Activated T-cell treated with anti-CD3 and anti-CD28 coated beads for 48 hours (primary cell): Measurements from ENCODE around the gene L3MBTL1.

Experiments
- DNase-seq: peaks from one replicate; pipeline ENCODE4 v3.0.0-alpha.2; 2020; ENCODE audit warnings: low read depth

Gene L3MBTL1

GRCh38 chr20:43506238-43506637 is 1.3 kb upstream of the L3MBTL1 start:
- DNase-seq = no peak

GRCh38 chr20:43508106-43508505 is 609 bp downstream of the L3MBTL1 start:
- no peak for DNase-seq

GRCh38 chr20:43508604-43509040 is 1.1 kb downstream of the L3MBTL1 start:
- DNase-seq = no peak

GRCh38 chr20:43511879-43512278 is 4.4 kb downstream of the L3MBTL1 start:
- DNase-seq = no peak

- no peak for DNase-seq
Observed at GRCh38 chr20:43513372-43513930, 6.0 kb downstream of the L3MBTL1 start.

GRCh38 chr20:43513931-43514647 is 6.6 kb downstream of the L3MBTL1 start:
- peak; percentile 87 for DNase-seq

- DNase-seq = no peak
Observed at GRCh38 chr20:43514648-43514999, 7.1 kb downstream of the L3MBTL1 start.

- DNase-seq = no peak
Observed at GRCh38 chr20:43515628-43516027, 8.1 kb downstream of the L3MBTL1 start.

GRCh38 chr20:43516251-43516824 is 8.8 kb downstream of the L3MBTL1 start:
- DNase-seq = no peak

GRCh38 chr20:43520074-43520630 is 12.7 kb downstream of the L3MBTL1 start:
- no peak for DNase-seq

- no peak for DNase-seq
Observed at GRCh38 chr20:43525021-43525420, 17.5 kb downstream of the L3MBTL1 start.

- DNase-seq = no peak
Observed at GRCh38 chr20:43528258-43528875, 20.9 kb downstream of the L3MBTL1 start.

- DNase-seq = no peak
Observed at GRCh38 chr20:43529051-43529450, 21.6 kb downstream of the L3MBTL1 start.

- no peak for DNase-seq
Observed at GRCh38 chr20:43529457-43530153, 22.1 kb downstream of the L3MBTL1 start.

GRCh38 chr20:43530321-43531090 is 23.0 kb downstream of the L3MBTL1 start:
- no peak for DNase-seq

- DNase-seq = no peak
Observed at GRCh38 chr20:43531091-43531443, 23.6 kb downstream of the L3MBTL1 start.

- DNase-seq = no peak
Observed at GRCh38 chr20:43532416-43533055, 25.0 kb downstream of the L3MBTL1 start.

- no peak for DNase-seq
Observed at GRCh38 chr20:43533060-43533459, 25.6 kb downstream of the L3MBTL1 start.

GRCh38 chr20:43534016-43534415 is 26.5 kb downstream of the L3MBTL1 start:
- no peak for DNase-seq

- no peak for DNase-seq
Observed at GRCh38 chr20:43534791-43535350, 27.4 kb downstream of the L3MBTL1 start.
